Aorta (tissue), 5 donors: ENCODE measurements around the gene SYNPO. TPM values are rescaled to one million over a fixed set of nuclear protein-coding genes. Genes with fewer than 3 reads are reported as not detected.

Source experiments
- ATAC-seq: fragments of 200-7000 bp; cut with Tn5 transposase; one replicate; pipeline ENCODE4 v1.9.1; 2022; ENCODE audit warnings: moderate library complexity; ENCODE audit not compliant: low FRiP score
- DNase-seq, 2 donors: peaks; one replicate each; pipeline ENCODE4 v3.0.0-alpha.2; 2020
- H3K27ac ChIP-seq, 2 donors: one replicate each; pipeline ENCODE4 v1.5.1; 2013; ENCODE audit warnings: low read length in 2 of 2, mild to moderate bottlenecking in 2 of 2, moderate library complexity in 2 of 2, control low read depth in 1 of 2, inconsistent platforms in 1 of 2, low read depth in 1 of 2
- H3K27me3 ChIP-seq, 2 donors: one replicate each; pipeline ENCODE4 v1.6.1; 2013; ENCODE audit warnings: control low read depth in 1 of 2, low read length in 1 of 2, mild to moderate bottlenecking in 1 of 2, moderate library complexity in 1 of 2; ENCODE audit not compliant: insufficient read depth in 2 of 2, control insufficient read depth in 1 of 2
- H3K36me3 ChIP-seq, 2 donors: one replicate each; pipeline ENCODE4 v1.6.1; 2013; ENCODE audit warnings: control low read depth in 1 of 2, low read length in 1 of 2, mild to moderate bottlenecking in 1 of 2; ENCODE audit not compliant: insufficient read depth in 2 of 2, control insufficient read depth in 1 of 2
- H3K4me1 ChIP-seq, 2 donors: one replicate each; pipeline ENCODE4 v1.6.1; 2013; ENCODE audit warnings: low read length in 2 of 2, control low read depth in 1 of 2, mild to moderate bottlenecking in 1 of 2, moderate library complexity in 1 of 2; ENCODE audit not compliant: insufficient read depth in 2 of 2, control insufficient read depth in 1 of 2
- H3K4me3 ChIP-seq, 2 donors: one replicate each; pipeline ENCODE4 v1.5.1; 2013; ENCODE audit warnings: low read length in 2 of 2, control low read depth in 1 of 2, mild to moderate bottlenecking in 1 of 2
- H3K9me3 ChIP-seq: one replicate; pipeline ENCODE4 v1.6.1; 2013; ENCODE audit warnings: mild to moderate bottlenecking, low read length; ENCODE audit not compliant: control insufficient read depth
- WGBS, 2 donors: extraction: QIAGEN DNeasy Blood & Tissue Kit; methylation state at CpG; one replicate each; pipeline ENCODE4 v1.1.7; 2013; 5-methylcytosine and 5-hydroxymethylcytosine counted together
- intact Hi-C, 2 donors: fragments of 100-400 bp; cut with DNase I; formaldehyde crosslinking; loops; one replicate each; pipeline versions ENCODE4 v1.14.2 to v1.15.0; 2022
- polyA plus RNA-seq, 2 donors: library from polyadenylated mRNA; stranded (reverse); fragments of 200-250 nt; gene quantifications; one replicate each; pipeline ENCODE4 v1.2.3, GENCODE V29; 2013
- total RNA-seq, 2 donors: library from RNA; stranded (reverse); fragmentation: NEBNext Ultra II Directional; extraction: Animal tissue kit (Norgen Biotek cat#: 25700); gene quantifications; one replicate each; pipeline ENCODE4 v1.2.1, GENCODE V29; 2021
- donor health status: healthy with polysubstance abuse.
- donor health status: Bipolar disorder and iron deficiency.
- donor health status: DM: no; HTN: no; CAD: no.
- donor health status: DM: no; HTN: no; CAD: no.
- donor health status: DM: yes; HTN: yes; CAD: no.

Gene SYNPO
- total and polyA plus RNA-seq, 4 donors: 228 to 486 (median 403) TPM

- Histone ChIP-seq H3K4me1 (no peaks in the 10 kb centered on the region), H3K9me3 (no peaks in the 10 kb centered on the region), H3K4me3 (peak overlapping the region; percentile 83 to 90), H3K36me3 (no peaks in the 10 kb centered on the region), H3K27ac (peak overlapping the region; percentile 80 to 99), H3K27me3 (no peaks in the 10 kb centered on the region)
- ATAC-seq (peak; percentile 69), DNase-seq (peak; percentile 79 to 90)
- WGBS, 2 donors: 1 to 2% methylated on average over 19 of the region's 19 CpGs
- intact Hi-C loops: loop anchor here in 1 of 2 donors (5.0 kb wide), 1 partner anchor 33 kb away; no protein-coding TSS in a partner anchor
These were observed 15.3 kb upstream of the SYNPO start for GRCh38 chr5:150625164-150625535.

- intact Hi-C loops: loop anchor here in 1 of 2 donors (5.0 kb wide), 1 partner anchor 34 kb away; no protein-coding TSS in a partner anchor
- 5 to 7% methylated on average over 10 of the region's 10 CpGs for WGBS, 2 donors
- Histone ChIP-seq H3K36me3 (no peaks in the 10 kb centered on the region), H3K4me1 (no peaks in the 10 kb centered on the region), H3K27ac (peak overlapping the region; percentile 80 to 99), H3K27me3 (no peaks in the 10 kb centered on the region), H3K4me3 (peak overlapping the region; percentile 83 to 90), H3K9me3 (no peaks in the 10 kb centered on the region)
- DNase-seq: no peak
- no peak for ATAC-seq
These were observed 14.4 kb upstream of the SYNPO start for GRCh38 chr5:150625831-150626746.

GRCh38 chr5:150626853-150627276 is 13.6 kb upstream of the SYNPO start:
- H3K36me3 ChIP-seq: no peaks in the 10 kb centered on the region
- DNase-seq: peak; percentile 81 to 89
- ATAC-seq: peak; percentile 69
- H3K4me1 ChIP-seq: no peaks in the 10 kb centered on the region
- H3K27me3 ChIP-seq: no peaks in the 10 kb centered on the region
- H3K9me3 ChIP-seq: no peaks in the 10 kb centered on the region
- peak overlapping the region; percentile 80 to 99 for H3K27ac ChIP-seq
- intact Hi-C loops: loop anchor here in 1 of 2 donors (5.0 kb wide), 1 partner anchor 35 kb away; no protein-coding TSS in a partner anchor
- 5 to 6% methylated on average over 5 of the region's 5 CpGs for WGBS, 2 donors
- peak overlapping the region; percentile 83 to 90 for H3K4me3 ChIP-seq

- Histone ChIP-seq H3K27me3 (no peaks in the 10 kb centered on the region), H3K36me3 (peaks cover 0 to 2% of the 10 kb centered on the region in 2 donors), H3K27ac (peak overlapping the region in 1 of 2 donors; percentile 99), H3K9me3 (no peaks in the 10 kb centered on the region), H3K4me3 (no peak overlapping the region), H3K4me1 (no peaks in the 10 kb centered on the region)
- whole genome bisulfite sequencing, 2 donors: 18 to 20% methylated on average over 5 of the region's 5 CpGs
- ATAC-seq (no peak), DNase-seq (no peak)
- intact Hi-C loops: loop anchor here in 1 of 2 donors (5.0 kb wide), 1 partner anchor 36 kb away; no protein-coding TSS in a partner anchor
These were observed 12.5 kb upstream of the SYNPO start for GRCh38 chr5:150627731-150628545.

GRCh38 chr5:150628936-150629485 is 11.4 kb upstream of the SYNPO start:
- H3K27ac ChIP-seq: peak overlapping the region; percentile 24 to 60
- no peaks in the 10 kb centered on the region for H3K27me3 ChIP-seq
- peaks cover 0 to 3% of the 10 kb centered on the region in 2 donors for H3K36me3 ChIP-seq
- DNase-seq (no peak), ATAC-seq (no peak)
- intact Hi-C loops: loop anchor here in 1 of 2 donors (5.0 kb wide), 1 partner anchor 37 kb away; no protein-coding TSS in a partner anchor
- no peaks in the 10 kb centered on the region for H3K9me3 ChIP-seq
- no peaks in the 10 kb centered on the region for H3K4me1 ChIP-seq
- WGBS, 2 donors: 33 to 35% methylated on average over 12 of the region's 12 CpGs
- H3K4me3 ChIP-seq: no peak overlapping the region

GRCh38 chr5:150630016-150630415 is 10.4 kb upstream of the SYNPO start:
- DNase-seq (no peak), ATAC-seq (no peak)
- H3K27me3 ChIP-seq: no peaks in the 10 kb centered on the region
- peaks cover 3 to 4% of the 10 kb centered on the region in 2 donors for H3K36me3 ChIP-seq
- intact Hi-C loops: no loop called here
- H3K4me3 ChIP-seq: no peak overlapping the region
- H3K4me1 ChIP-seq: no peaks in the 10 kb centered on the region
- H3K9me3 ChIP-seq: no peaks in the 10 kb centered on the region
- peak overlapping the region in 1 of 2 donors; percentile 20 for H3K27ac ChIP-seq
- WGBS, 2 donors: 58% methylated on average over 6 of the region's 6 CpGs

GRCh38 chr5:150630461-150631325 is 9.8 kb upstream of the SYNPO start:
- Histone ChIP-seq H3K27ac (peak overlapping the region in 1 of 2 donors; percentile 28), H3K36me3 (peaks cover 3 to 4% of the 10 kb centered on the region in 2 donors), H3K4me3 (no peak overlapping the region), H3K4me1 (no peaks in the 10 kb centered on the region), H3K9me3 (no peaks in the 10 kb centered on the region), H3K27me3 (no peaks in the 10 kb centered on the region)
- DNase-seq (no peak), ATAC-seq (no peak)
- 3 to 10% methylated on average over 8 to 9 of the region's 9 CpGs for WGBS, 2 donors
- intact Hi-C loops: no loop called here
